MG63 (cell line): Measurements from ENCODE around the gene PCDHA7. TPM values are rescaled to one million over a fixed set of nuclear protein-coding genes. Genes with fewer than 3 reads are reported as not detected.
"Not testable (repeated sequence)": the region's sequence is repeated elsewhere in the genome, so short reads cannot be mapped to it uniquely, and the experiment has no call there.

Experiments
- DNase-seq: peaks from one replicate; pipeline ENCODE4 v3.0.0-alpha.2; 2020
- H3K27me3 ChIP-seq: fragments of 250-450 bp; sonication (Bioruptor Pico); 2 replicates; pipeline ENCODE4 v1.5.1; 2020; ENCODE audit warnings: mild to moderate bottlenecking, moderate library complexity
- H3K36me3 ChIP-seq: fragments of 250-450 bp; sonication (Bioruptor Pico); 2 replicates; pipeline ENCODE4 v1.5.1; 2020; ENCODE audit warnings: mild to moderate bottlenecking, moderate library complexity
- H3K4me3 ChIP-seq: fragments of 250-450 bp; sonication (Bioruptor Pico); 2 replicates; pipeline ENCODE4 v1.5.1; 2020; ENCODE audit warnings: mild to moderate bottlenecking, moderate library complexity
- H3K9me3 ChIP-seq: fragments of 250-450 bp; sonication (Bioruptor Pico); 2 replicates; pipeline ENCODE4 v1.5.1; 2020; ENCODE audit warnings: mild to moderate bottlenecking, moderate library complexity
- total RNA-seq: library from RNA; depleted of rRNA; stranded (reverse); fragments of >200 nt; shearing (Covaris generic); gene quantifications from 2 replicates; pipeline ENCODE4 v1.2.3, GENCODE V29; 2014; ENCODE audit warnings: low replicate concordance

The PCDHA7 gene
- total RNA-seq, 1 experiment from 2014 or later: 0.10 TPM

DNA sequence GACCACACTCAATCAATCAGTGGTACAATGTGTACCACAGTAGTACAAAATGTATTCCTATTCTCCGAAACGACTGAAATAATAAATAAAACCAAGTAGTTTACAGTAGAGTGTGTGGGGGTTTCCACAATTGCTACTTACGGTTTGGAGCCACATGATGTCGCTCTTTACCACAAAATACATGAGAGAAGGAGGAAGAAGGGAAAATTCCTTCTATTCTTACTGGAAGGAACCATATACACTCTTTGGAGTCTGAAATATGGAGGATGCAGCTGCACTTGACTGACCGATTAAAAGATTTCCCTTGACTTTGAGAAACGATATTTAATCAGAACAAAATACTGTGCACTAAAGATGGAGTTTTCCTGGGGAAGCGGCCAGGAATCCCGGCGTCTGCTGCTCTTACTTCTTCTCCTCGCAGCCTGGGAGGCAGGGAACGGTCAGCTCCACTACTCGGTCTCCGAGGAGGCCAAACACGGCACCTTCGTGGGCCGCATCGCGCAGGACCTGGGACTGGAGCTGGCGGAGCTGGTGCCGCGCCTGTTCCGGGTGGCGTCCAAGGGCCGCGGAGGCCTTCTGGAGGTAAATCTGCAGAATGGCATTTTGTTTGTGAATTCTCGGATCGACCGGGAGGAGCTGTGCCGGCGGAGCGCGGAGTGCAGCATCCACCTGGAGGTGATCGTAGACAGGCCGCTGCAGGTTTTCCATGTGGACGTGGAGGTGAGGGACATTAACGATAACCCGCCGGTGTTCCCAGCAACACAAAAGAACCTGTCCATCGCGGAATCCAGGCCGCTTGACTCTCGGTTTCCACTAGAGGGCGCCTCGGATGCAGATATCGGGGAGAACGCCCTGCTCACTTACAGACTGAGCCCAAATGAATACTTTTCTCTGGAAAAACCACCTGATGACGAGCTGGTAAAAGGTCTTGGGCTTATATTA is 27.0 kb upstream of the PCDHA7 start, which contains the start of gene PCDHA4:
Gene PCDHA4 (plus strand): TSS at position 235 of the 942 bp plus-strand sequence.
- H3K4me3 ChIP-seq: no peak within 1 kb of the TSS
- no peaks in the 10 kb centered on the region for H3K27me3 ChIP-seq
- 0 out of 2 replicates have a peak, but pooled peaks cover 2% of the 10 kb centered on the region for H3K9me3 ChIP-seq
- H3K36me3 ChIP-seq: no peaks in the 10 kb centered on the region
- no peak for DNase-seq

DNA sequence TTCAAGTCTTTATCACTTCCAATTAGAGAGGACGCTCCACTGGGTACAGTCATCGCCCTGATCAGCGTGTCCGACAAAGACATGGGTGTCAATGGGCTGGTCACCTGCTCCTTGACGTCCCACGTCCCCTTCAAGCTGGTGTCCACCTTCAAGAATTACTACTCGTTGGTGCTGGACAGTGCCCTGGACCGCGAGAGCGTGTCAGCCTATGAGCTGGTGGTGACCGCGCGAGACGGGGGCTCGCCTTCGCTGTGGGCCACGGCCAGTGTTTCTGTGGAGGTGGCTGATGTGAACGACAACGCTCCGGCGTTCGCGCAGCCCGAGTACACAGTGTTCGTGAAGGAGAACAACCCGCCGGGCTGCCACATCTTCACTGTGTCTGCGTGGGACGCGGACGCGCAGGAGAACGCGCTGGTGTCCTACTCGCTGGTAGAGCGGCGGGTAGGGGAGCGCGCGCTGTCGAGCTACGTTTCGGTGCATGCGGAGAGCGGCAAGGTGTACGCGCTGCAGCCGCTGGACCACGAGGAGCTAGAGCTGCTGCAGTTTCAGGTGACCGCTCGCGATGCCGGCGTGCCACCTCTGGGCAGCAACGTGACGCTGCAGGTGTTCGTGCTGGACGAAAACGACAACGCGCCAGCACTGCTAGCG is 25.7 kb upstream of the PCDHA7 start:
- not testable (repeated sequence) for H3K4me3 ChIP-seq, DNase-seq, H3K36me3 ChIP-seq, H3K9me3 ChIP-seq, H3K27me3 ChIP-seq

DNA sequence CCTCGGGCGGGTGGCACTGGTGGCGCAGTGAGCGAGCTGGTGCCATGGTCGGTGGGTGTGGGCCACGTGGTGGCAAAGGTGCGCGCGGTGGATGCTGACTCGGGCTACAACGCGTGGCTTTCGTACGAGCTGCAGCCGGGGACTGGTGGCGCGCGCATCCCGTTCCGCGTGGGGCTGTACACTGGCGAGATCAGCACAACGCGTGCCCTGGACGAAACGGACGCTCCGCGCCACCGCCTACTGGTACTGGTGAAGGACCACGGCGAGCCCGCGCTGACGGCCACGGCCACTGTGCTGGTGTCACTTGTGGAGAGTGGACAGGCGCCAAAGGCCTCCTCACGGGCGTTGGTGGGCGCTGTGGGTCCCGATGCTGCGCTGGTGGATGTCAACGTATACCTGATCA is 25.2 kb upstream of the PCDHA7 start:
- Histone ChIP-seq H3K27me3 (no peaks in the 10 kb centered on the region), H3K4me3 (no peak overlapping the region), H3K9me3 (0 out of 2 replicates have a peak, but pooled peaks cover 2% of the 10 kb centered on the region), H3K36me3 (no peaks in the 10 kb centered on the region)
- no peak for DNase-seq

DNA sequence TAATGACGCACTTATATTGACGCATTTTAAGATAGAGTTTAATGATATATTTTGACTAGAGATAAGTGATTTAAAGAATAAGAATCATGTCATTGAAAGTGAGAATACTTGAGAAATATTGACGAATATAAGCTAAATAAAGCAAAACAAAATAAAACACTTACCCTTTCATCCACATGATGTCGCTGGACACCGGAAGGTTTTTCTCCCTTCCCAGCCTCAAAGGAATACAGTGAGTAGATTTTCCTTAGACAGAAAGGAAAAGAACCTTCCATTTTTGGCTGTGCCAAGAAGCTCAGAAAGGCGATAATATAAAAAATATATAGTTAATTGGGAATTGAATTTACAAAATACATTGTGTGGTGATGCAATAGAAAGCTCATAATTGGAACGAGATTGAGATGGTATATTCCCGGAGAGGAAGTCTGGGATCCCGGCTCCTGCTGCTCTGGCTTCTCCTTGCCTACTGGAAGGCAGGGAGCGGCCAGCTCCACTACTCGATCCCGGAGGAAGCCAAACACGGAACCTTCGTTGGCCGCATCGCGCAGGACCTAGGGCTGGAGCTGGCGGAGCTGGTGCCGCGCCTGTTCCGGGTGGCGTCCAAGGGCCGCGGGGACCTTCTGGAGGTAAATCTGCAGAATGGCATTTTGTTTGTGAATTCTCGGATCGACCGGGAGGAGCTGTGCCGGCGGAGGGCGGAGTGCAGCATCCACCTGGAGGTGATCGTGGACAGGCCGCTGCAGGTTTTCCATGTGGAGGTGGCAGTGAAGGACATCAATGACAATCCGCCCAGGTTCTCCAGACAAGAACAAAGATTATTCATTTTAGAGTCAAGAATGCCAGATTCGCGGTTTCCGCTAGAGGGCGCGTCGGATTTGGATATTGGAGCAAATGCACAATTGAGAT is 12.4 kb upstream of the PCDHA7 start, which contains the start of gene PCDHA5:
Gene PCDHA5 (plus strand): TSS at position 239 of the 906 bp plus-strand sequence.
- Histone ChIP-seq H3K27me3 (0 out of 2 replicates have a peak, but pooled peaks cover 2% of the 10 kb centered on the region), H3K36me3 (no peaks in the 10 kb centered on the region), H3K9me3 (no peaks in the 10 kb centered on the region), H3K4me3 (no peak within 1 kb of the TSS)
- no peak for DNase-seq

DNA sequence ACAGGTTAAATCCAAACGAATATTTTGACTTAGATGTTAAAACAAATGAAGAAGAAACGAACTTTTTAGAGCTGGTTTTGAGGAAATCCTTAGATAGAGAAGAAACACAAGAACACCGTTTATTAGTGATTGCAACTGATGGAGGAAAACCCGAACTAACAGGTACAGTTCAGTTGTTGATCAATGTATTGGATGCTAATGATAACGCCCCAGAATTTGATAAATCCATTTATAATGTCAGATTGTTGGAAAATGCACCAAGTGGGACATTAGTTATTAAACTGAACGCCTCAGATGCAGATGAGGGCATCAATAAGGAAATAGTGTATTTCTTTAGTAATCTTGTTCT is 11.8 kb upstream of the PCDHA7 start:
- H3K4me3 ChIP-seq: no peak overlapping the region
- H3K9me3 ChIP-seq: no peaks in the 10 kb centered on the region
- DNase-seq: no peak
- 0 out of 2 replicates have a peak, but pooled peaks cover 3% of the 10 kb centered on the region for H3K27me3 ChIP-seq
- H3K36me3 ChIP-seq: no peaks in the 10 kb centered on the region

DNA sequence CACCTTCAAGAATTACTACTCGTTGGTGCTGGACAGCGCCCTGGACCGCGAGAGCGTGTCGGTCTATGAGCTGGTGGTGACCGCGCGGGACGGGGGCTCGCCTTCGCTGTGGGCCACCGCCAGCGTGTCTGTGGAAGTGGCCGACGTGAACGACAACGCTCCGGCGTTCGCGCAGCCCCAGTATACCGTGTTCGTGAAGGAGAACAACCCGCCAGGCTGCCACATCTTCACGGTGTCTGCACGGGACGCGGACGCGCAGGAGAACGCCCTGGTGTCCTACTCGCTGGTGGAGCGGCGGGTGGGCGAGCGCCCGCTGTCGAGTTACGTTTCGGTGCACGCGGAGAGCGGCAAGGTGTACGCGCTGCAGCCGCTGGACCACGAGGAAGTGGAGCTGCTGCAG is 11.1 kb upstream of the PCDHA7 start:
- DNase-seq, H3K9me3 ChIP-seq, H3K27me3 ChIP-seq, H3K4me3 ChIP-seq, H3K36me3 ChIP-seq: not testable (repeated sequence)

DNA sequence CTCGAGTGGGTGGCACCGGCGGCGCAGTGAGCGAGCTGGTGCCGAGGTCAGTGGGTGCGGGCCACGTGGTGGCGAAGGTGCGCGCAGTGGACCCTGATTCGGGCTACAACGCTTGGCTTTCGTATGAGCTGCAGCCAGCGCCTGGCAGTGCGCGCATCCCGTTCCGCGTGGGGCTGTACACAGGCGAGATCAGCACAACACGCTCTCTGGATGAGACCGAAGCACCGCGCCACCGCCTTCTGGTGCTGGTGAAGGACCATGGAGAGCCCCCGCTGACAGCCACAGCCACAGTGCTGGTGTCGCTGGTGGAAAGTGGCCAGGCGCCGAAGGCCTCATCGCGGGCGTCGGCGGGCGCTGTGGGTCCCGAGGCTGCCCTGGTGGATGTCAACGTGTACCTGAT is 10.6 kb upstream of the PCDHA7 start:
- Histone ChIP-seq H3K27me3 (0 out of 2 replicates have a peak, but pooled peaks cover 3% of the 10 kb centered on the region), H3K36me3 (no peaks in the 10 kb centered on the region), H3K4me3 (no peak overlapping the region), H3K9me3 (no peaks in the 10 kb centered on the region)
- DNase-seq: no peak

DNA sequence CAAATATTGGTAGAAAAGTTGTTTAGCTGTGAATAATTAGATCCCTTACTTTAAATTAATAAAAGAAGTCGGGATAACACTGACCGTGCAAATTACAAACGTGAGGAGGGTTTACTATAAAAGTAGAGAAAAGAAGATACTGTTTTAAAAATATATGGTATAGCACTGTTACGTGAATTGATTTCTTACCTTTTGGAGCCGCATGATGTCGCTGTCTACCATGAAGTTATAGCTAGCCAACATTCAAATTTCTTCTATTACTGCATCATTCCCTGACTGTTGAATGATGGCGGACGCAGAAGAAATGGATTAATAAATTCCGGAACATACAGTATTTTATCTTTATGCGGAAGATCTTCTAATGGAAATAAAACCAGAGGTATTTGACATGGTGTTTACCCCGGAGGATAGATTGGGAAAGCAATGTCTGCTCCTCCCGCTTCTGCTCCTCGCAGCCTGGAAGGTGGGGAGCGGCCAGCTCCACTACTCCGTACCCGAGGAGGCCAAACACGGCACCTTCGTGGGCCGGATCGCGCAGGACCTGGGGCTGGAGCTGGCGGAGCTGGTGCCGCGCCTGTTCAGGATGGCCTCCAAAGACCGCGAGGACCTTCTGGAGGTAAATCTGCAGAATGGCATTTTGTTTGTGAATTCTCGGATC is 6.2 kb upstream of the PCDHA7 start, which contains the start of gene PCDHA6:
Gene PCDHA6 (plus strand): TSS at position 257 of the 658 bp plus-strand sequence. CDS start 132 bp downstream, at position 389.
- Histone ChIP-seq H3K36me3 (no peaks in the 10 kb centered on the region), H3K27me3 (peaks cover 6% of the 10 kb centered on the region), H3K4me3 (no peak within 1 kb of the TSS), H3K9me3 (no peaks in the 10 kb centered on the region)
- DNase-seq: no peak

DNA sequence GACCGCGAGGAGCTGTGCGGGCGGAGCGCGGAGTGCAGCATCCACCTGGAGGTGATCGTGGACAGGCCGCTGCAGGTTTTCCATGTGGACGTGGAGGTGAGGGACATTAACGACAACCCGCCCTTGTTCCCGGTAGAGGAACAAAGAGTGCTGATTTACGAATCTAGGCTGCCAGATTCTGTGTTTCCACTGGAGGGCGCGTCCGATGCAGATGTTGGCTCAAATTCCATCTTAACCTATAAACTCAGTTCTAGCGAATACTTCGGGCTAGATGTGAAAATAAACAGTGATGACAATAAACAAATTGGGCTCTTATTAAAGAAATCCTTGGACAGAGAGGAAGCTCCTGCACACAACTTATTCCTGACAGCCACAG is 5.7 kb upstream of the PCDHA7 start:
- H3K36me3 ChIP-seq: no peaks in the 10 kb centered on the region
- peaks cover 9% of the 10 kb centered on the region for H3K27me3 ChIP-seq
- H3K9me3 ChIP-seq: no peaks in the 10 kb centered on the region
- H3K4me3 ChIP-seq: no peak overlapping the region
- DNase-seq: no peak

DNA sequence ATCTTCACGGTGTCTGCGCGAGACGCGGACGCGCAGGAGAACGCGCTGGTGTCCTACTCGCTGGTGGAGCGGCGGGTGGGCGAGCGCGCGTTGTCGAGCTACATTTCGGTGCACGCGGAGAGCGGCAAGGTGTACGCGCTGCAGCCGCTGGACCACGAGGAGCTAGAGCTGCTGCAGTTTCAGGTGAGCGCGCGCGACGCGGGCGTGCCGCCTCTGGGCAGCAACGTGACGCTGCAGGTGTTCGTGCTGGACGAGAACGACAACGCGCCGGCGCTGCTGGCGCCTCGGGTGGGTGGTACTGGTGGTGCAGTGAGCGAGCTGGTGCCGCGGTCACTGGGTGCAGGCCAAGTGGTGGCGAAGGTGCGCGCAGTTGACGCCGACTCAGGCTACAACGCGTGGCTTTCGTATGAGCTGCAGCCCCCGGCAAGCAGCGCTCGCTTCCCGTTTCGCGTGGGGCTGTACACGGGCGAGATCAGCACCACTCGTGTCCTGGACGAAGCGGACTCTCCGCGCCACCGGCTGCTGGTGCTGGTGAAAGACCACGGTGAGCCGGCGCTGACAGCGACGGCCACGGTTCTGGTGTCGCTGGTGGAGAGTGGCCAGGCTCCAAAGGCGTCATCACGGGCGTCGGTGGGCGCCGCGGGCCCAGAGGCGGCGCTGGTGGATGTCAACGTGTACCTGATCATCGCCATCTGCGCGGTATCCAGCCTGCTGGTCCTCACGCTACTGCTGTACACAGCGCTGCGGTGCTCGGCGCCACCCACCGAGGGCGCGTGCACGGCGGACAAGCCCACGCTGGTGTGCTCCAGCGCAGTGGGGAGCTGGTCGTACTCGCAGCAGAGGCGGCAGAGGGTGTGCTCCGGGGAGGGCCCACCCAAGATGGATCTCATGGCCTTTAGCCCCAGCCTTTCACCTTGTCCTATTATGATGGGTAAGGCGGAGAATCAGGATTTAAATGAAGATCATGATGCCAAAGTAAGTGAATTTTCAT is 4.3 kb upstream of the PCDHA7 start:
- DNase-seq, H3K36me3 ChIP-seq, H3K9me3 ChIP-seq, H3K27me3 ChIP-seq, H3K4me3 ChIP-seq: not testable (repeated sequence)

DNA sequence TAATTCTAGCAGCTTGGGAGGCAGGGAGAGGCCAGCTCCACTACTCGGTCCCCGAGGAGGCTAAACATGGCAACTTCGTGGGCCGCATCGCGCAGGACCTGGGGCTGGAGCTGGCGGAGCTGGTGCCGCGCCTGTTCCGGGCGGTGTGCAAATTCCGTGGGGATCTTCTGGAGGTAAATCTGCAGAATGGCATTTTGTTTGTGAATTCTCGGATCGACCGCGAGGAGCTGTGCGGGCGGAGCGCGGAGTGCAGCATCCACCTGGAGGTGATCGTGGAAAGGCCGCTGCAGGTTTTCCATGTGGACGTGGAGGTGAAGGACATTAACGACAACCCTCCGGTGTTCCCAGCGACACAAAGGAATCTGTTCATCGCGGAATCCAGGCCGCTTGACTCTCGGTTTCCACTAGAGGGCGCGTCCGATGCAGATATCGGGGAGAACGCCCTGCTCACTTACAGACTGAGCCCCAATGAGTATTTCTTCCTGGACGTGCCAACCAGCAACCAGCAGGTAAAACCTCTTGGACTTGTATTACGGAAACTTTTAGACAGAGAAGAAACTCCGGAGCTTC is 455 bp downstream of the PCDHA7 start:
- H3K4me3 ChIP-seq, DNase-seq: not testable (repeated sequence)

DNA sequence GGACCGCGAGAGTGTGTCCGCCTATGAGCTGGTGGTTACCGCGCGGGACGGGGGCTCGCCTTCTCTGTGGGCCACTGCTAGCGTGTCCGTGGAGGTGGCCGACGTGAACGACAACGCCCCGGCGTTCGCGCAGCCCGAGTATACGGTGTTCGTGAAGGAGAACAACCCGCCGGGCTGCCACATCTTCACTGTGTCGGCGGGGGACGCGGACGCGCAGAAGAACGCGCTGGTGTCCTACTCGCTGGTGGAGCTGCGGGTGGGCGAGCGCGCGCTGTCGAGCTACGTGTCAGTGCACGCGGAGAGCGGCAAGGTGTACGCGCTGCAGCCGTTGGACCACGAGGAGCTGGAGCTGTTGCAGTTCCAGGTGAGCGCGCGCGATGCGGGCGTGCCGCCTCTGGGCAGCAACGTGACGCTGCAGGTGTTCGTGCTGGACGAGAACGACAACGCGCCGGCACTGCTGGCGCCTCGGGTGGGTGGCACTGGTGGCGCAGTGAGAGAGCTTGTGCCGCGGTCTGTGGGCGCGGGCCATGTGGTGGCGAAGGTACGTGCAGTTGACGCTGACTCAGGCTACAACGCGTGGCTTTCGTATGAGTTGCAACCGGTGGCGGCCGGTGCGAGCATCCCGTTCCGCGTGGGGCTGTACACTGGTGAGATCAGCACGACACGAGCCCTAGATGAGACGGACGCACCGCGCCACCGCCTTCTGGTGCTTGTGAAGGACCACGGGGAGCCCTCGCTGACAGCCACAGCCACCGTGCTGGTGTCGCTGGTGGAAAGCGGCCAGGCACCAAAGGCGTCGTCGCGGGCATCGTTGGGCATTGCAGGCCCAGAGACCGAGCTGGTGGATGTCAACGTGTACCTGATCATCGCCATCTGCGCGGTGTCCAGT is 1.8 kb downstream of the PCDHA7 start:
- DNase-seq: no peak
- Histone ChIP-seq H3K36me3 (no peaks in the 10 kb centered on the region), H3K4me3 (no peak overlapping the region), H3K27me3 (peaks cover 10% of the 10 kb centered on the region), H3K9me3 (peaks cover 10% of the 10 kb centered on the region)

More for the DNA sequence above, 455 bp downstream of the PCDHA7 start:
- H3K27me3 ChIP-seq, H3K9me3 ChIP-seq, H3K36me3 ChIP-seq: not testable (repeated sequence)

DNA sequence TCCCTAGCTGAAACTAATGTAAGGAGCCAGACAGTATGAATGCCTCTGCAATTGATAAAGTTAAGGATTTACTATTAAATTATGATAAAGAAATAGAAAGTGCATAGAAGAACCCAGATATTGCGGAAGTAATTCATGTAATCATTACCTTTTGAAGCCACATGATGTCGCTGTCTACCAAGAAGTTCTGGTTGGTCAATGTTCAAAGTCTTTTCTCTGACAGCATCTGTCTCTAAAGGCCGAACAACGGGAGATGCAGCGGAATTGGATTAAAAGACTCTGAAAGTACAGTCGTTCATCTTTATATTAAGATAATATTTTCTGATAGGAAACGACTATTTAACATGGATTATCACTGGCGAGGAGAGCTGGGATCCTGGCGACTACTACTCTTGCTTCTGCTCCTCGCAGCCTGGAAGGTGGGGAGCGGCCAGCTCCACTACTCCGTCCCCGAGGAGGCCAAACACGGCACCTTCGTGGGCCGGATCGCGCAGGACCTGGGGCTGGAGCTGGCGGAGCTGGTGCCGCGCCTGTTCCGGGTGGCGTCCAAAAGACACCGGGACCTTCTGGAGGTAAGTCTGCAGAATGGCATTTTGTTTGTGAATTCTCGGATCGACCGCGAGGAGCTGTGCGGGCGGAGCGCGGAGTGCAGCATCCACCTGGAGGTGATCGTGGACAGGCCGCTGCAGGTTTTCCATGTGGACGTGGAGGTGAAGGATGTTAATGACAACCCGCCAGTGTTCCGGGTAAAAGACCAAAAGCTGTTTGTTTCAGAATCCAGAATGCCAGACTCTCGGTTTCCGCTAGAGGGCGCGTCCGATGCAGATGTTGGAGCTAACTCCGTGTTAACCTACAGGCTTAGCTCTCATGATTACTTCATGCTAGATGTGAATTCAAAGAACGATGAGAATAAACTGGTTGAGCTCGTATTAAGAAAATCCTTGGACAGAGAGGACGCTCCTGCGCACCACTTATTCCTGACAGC is 7.2 kb downstream of the PCDHA7 start, which contains the start of gene PCDHA8:
Gene PCDHA8 (plus strand): TSS at position 210 of the 985 bp plus-strand sequence. CDS start 135 bp downstream, at position 345.
- DNase-seq: no peak
- H3K4me3 ChIP-seq: no peak within 1 kb of the TSS
- no peaks in the 10 kb centered on the region for H3K36me3 ChIP-seq
- peaks cover 3% of the 10 kb centered on the region; the same call in 1 of the 2 replicates for H3K27me3 ChIP-seq
- H3K9me3 ChIP-seq: peaks cover 5% of the 10 kb centered on the region
